Ascending aorta (tissue), 2 donors: ENCODE data around the gene MZT1. TPM values are rescaled to one million over a fixed set of nuclear protein-coding genes. Genes with fewer than 3 reads are reported as not detected.

ENCODE experiments used
- DNase-seq, 2 donors: peaks; one replicate each; pipeline ENCODE4 v3.0.0-alpha.2; 2019; ENCODE audit warnings: low spot score in 2 of 2
- H3K27ac ChIP-seq, 2 donors: fragments of 200-600 bp; sonication (generic); one replicate each; pipeline ENCODE4 v1.5.1; 2016 to 2017; ENCODE audit warnings: mild to moderate bottlenecking in 1 of 2
- H3K27me3 ChIP-seq: fragments of 200-600 bp; sonication (generic); one replicate; pipeline ENCODE4 v1.5.1; 2017
- H3K36me3 ChIP-seq, 2 donors: fragments of 200-600 bp; sonication (generic); one replicate each; pipeline ENCODE4 v1.5.1; 2016
- H3K4me1 ChIP-seq, 2 donors: fragments of 200-600 bp; sonication (generic); one replicate each; pipeline ENCODE4 v1.5.1; 2016 to 2017; ENCODE audit warnings: mild to moderate bottlenecking in 1 of 2
- H3K4me3 ChIP-seq, 2 donors: fragments of 200-600 bp; sonication (generic); one replicate each; pipeline ENCODE4 v1.5.1; 2016 to 2017; ENCODE audit warnings: mild to moderate bottlenecking in 1 of 2
- H3K9me3 ChIP-seq, 2 donors: fragments of 200-600 bp; sonication (generic); one replicate each; pipeline ENCODE4 v1.5.1; 2016
- intact Hi-C: fragments of 100-400 bp; cut with DNase I; formaldehyde crosslinking; loops from one replicate; pipeline ENCODE4 v1.15.1; 2023
- total RNA-seq: library from RNA; depleted of rRNA; stranded (reverse); fragments of >200 nt; gene quantifications from one replicate; pipeline ENCODE4 v1.1.0, GENCODE V29; 2016
- TF ChIP-seq, protein P1 (sequence below), 3 experiments: fragments of 200-600 bp in 2 of 3; fragments of 450-650 bp in 1 of 3; sonication (generic) in 2 of 3; IDR thresholded peaks; one replicate each; pipeline ENCODE4 v1.5.1; 2016 to 2019; ENCODE audit warnings: antibody characterized with exemption in 3 of 3, mild to moderate bottlenecking in 1 of 3, moderate library complexity in 1 of 3

The MZT1 gene
- total RNA-seq, 1 donor from 2014 or later = 4.4 TPM

- H3K27me3 ChIP-seq = no peaks in the 10 kb centered on the region
- TF ChIP-seq, protein P1, sequence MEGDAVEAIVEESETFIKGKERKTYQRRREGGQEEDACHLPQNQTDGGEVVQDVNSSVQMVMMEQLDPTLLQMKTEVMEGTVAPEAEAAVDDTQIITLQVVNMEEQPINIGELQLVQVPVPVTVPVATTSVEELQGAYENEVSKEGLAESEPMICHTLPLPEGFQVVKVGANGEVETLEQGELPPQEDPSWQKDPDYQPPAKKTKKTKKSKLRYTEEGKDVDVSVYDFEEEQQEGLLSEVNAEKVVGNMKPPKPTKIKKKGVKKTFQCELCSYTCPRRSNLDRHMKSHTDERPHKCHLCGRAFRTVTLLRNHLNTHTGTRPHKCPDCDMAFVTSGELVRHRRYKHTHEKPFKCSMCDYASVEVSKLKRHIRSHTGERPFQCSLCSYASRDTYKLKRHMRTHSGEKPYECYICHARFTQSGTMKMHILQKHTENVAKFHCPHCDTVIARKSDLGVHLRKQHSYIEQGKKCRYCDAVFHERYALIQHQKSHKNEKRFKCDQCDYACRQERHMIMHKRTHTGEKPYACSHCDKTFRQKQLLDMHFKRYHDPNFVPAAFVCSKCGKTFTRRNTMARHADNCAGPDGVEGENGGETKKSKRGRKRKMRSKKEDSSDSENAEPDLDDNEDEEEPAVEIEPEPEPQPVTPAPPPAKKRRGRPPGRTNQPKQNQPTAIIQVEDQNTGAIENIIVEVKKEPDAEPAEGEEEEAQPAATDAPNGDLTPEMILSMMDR (IDR thresholded peaks at IDR 0.05) = no peak
- H3K4me3 ChIP-seq = no peak overlapping the region
- H3K36me3 ChIP-seq = no peaks in the 10 kb centered on the region
- no peaks in the 10 kb centered on the region for H3K4me1 ChIP-seq
- no peak overlapping the region for H3K27ac ChIP-seq
- intact Hi-C loops = no loop called here
- no peak for DNase-seq
- H3K9me3 ChIP-seq = no peaks in the 10 kb centered on the region
Observed at GRCh38 chr13:72694314-72694713, 33.1 kb downstream of the MZT1 start.

DNA sequence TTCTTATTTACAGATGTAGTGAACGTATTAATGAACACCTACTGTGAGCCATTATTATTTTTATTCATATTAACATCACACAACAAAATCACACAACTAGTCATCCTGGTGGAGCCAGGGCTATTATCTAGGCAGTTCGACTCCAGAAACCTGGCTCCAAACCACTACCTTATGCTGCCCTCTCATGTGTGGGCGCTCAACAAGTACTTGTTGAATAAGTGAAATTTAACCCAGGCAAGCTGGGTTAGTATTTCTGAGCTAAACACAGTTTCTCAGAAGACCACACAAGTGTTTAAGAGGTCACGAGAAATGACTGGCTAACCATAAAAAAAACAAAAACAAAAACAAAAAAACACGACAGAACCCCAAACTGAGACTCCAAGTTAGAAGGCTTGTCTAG lies 33.6 kb downstream of the MZT1 start:
- Histone ChIP-seq H3K4me3 (no peak overlapping the region), H3K27me3 (no peaks in the 10 kb centered on the region), H3K36me3 (no peaks in the 10 kb centered on the region), H3K4me1 (no peaks in the 10 kb centered on the region), H3K27ac (no peak overlapping the region), H3K9me3 (no peaks in the 10 kb centered on the region)
- intact Hi-C loops = no loop called here
- TF ChIP-seq, protein P1 (IDR thresholded peaks at IDR 0.05) = no peak
- DNase-seq = no peak

GRCh38 chr13:72692884-72693514 lies 34.4 kb downstream of the MZT1 start:
- TF ChIP-seq, protein P1 (IDR thresholded peaks at IDR 0.05) = no peak
- H3K36me3 ChIP-seq = no peaks in the 10 kb centered on the region
- DNase-seq = no peak
- no peaks in the 10 kb centered on the region for H3K4me1 ChIP-seq
- H3K27me3 ChIP-seq = no peaks in the 10 kb centered on the region
- intact Hi-C loops = no loop called here
- H3K9me3 ChIP-seq = no peaks in the 10 kb centered on the region
- no peak overlapping the region for H3K27ac ChIP-seq
- H3K4me3 ChIP-seq = no peak overlapping the region

GRCh38 chr13:72689181-72689696 lies 38.2 kb downstream of the MZT1 start:
- Histone ChIP-seq H3K4me3 (no peak overlapping the region), H3K9me3 (no peaks in the 10 kb centered on the region), H3K4me1 (no peaks in the 10 kb centered on the region), H3K27ac (no peak overlapping the region), H3K36me3 (no peaks in the 10 kb centered on the region), H3K27me3 (no peaks in the 10 kb centered on the region)
- no peak for DNase-seq
- TF ChIP-seq, protein P1 (IDR thresholded peaks at IDR 0.05) = no peak
- intact Hi-C loops = no loop called here

GRCh38 chr13:72686766-72687165 lies 40.7 kb downstream of the MZT1 start:
- no peaks in the 10 kb centered on the region for H3K36me3 ChIP-seq
- H3K9me3 ChIP-seq = no peaks in the 10 kb centered on the region
- intact Hi-C loops = no loop called here
- H3K4me3 ChIP-seq = no peak overlapping the region
- DNase-seq = no peak
- TF ChIP-seq, protein P1 (IDR thresholded peaks at IDR 0.05) = no peak
- H3K27me3 ChIP-seq = no peaks in the 10 kb centered on the region
- H3K4me1 ChIP-seq = no peaks in the 10 kb centered on the region
- H3K27ac ChIP-seq = no peak overlapping the region
